ENCODE data around the gene POLDIP2. TPM values are rescaled to one million over a fixed set of nuclear protein-coding genes. Genes with fewer than 3 reads are reported as not detected.
A peak's percentile ranks its signal among the peaks of the same experiment; 100 is the strongest.

The POLDIP2 gene
- total and polyA plus RNA-seq, 9 of the 15 experiments (the other 6 are each of a cell fraction or from before 2014, with no cell fraction given), result 22.0 to 137 (median 104) TPM

DNA sequence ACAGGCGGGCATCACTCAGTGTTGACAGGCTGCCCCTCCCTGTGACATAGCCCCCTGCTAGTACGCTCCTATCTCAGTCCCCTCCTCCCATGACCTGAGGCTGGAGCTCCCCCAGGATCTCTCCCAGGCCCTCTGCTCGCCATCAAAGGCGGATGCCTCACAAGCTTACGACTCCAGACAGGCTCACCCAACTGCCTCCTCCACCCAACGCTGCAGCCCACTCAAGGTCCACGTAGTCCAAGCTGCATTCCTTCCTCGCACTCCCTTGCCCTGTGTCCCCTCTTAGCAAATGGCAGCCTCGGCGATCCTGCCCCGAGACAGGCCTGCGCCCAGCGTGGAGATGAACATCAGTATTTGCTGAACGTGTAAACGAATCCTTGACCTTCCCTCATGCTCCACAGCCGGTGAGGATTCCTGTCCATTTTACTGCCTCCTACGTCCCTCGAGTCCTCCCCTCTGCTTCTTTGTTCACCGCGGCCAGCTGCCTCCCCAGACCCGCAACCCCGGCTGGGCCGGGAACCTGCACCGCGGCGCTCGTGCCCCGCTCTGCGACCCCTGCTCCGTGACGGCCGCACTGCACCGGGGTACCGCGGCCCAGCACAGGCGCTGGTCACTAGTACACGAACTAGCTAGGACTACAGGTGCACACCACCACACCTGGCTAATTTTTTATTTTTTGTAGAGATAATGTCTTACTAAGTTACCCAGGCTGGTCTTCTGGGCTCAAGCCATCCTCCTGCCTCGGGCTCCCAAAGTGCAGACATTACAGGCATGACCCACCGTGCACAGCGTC is 39.2 kb downstream of the POLDIP2 start (continued):
- TF ChIP-seq, protein P1, sequence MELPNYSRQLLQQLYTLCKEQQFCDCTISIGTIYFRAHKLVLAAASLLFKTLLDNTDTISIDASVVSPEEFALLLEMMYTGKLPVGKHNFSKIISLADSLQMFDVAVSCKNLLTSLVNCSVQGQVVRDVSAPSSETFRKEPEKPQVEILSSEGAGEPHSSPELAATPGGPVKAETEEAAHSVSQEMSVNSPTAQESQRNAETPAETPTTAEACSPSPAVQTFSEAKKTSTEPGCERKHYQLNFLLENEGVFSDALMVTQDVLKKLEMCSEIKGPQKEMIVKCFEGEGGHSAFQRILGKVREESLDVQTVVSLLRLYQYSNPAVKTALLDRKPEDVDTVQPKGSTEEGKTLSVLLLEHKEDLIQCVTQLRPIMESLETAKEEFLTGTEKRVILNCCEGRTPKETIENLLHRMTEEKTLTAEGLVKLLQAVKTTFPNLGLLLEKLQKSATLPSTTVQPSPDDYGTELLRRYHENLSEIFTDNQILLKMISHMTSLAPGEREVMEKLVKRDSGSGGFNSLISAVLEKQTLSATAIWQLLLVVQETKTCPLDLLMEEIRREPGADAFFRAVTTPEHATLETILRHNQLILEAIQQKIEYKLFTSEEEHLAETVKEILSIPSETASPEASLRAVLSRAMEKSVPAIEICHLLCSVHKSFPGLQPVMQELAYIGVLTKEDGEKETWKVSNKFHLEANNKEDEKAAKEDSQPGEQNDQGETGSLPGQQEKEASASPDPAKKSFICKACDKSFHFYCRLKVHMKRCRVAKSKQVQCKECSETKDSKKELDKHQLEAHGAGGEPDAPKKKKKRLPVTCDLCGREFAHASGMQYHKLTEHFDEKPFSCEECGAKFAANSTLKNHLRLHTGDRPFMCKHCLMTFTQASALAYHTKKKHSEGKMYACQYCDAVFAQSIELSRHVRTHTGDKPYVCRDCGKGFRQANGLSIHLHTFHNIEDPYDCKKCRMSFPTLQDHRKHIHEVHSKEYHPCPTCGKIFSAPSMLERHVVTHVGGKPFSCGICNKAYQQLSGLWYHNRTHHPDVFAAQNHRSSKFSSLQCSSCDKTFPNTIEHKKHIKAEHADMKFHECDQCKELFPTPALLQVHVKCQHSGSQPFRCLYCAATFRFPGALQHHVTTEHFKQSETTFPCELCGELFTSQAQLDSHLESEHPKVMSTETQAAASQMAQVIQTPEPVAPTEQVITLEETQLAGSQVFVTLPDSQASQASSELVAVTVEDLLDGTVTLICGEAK (IDR thresholded peaks at IDR 0.05), result 0 out of 2 replicates have a peak, but pooled peaks have one; percentile 13
- TF ChIP-seq, protein P1 (CRISPR knock-in tag; IDR thresholded peaks at IDR 0.05), result no peak
- TF ChIP-seq SRSF9 (IDR thresholded peaks at IDR 0.05; ENCODE audit: borderline replicate concordance, low read depth, low read length), result no peak
- TF ChIP-seq ZNF77 (CRISPR knock-in tag; IDR thresholded peaks at IDR 0.05), result no peak
- no peak for TF ChIP-seq CAMTA2 (CRISPR knock-in tag; conservative IDR thresholded peaks at IDR 0.05)
- TF ChIP-seq, protein P2, sequence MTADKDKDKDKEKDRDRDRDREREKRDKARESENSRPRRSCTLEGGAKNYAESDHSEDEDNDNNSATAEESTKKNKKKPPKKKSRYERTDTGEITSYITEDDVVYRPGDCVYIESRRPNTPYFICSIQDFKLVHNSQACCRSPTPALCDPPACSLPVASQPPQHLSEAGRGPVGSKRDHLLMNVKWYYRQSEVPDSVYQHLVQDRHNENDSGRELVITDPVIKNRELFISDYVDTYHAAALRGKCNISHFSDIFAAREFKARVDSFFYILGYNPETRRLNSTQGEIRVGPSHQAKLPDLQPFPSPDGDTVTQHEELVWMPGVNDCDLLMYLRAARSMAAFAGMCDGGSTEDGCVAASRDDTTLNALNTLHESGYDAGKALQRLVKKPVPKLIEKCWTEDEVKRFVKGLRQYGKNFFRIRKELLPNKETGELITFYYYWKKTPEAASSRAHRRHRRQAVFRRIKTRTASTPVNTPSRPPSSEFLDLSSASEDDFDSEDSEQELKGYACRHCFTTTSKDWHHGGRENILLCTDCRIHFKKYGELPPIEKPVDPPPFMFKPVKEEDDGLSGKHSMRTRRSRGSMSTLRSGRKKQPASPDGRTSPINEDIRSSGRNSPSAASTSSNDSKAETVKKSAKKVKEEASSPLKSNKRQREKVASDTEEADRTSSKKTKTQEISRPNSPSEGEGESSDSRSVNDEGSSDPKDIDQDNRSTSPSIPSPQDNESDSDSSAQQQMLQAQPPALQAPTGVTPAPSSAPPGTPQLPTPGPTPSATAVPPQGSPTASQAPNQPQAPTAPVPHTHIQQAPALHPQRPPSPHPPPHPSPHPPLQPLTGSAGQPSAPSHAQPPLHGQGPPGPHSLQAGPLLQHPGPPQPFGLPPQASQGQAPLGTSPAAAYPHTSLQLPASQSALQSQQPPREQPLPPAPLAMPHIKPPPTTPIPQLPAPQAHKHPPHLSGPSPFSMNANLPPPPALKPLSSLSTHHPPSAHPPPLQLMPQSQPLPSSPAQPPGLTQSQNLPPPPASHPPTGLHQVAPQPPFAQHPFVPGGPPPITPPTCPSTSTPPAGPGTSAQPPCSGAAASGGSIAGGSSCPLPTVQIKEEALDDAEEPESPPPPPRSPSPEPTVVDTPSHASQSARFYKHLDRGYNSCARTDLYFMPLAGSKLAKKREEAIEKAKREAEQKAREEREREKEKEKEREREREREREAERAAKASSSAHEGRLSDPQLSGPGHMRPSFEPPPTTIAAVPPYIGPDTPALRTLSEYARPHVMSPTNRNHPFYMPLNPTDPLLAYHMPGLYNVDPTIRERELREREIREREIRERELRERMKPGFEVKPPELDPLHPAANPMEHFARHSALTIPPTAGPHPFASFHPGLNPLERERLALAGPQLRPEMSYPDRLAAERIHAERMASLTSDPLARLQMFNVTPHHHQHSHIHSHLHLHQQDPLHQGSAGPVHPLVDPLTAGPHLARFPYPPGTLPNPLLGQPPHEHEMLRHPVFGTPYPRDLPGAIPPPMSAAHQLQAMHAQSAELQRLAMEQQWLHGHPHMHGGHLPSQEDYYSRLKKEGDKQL (CRISPR knock-in tag; IDR thresholded peaks at IDR 0.05; ENCODE audit: borderline replicate concordance), result no peak
- TF ChIP-seq, protein P3, sequence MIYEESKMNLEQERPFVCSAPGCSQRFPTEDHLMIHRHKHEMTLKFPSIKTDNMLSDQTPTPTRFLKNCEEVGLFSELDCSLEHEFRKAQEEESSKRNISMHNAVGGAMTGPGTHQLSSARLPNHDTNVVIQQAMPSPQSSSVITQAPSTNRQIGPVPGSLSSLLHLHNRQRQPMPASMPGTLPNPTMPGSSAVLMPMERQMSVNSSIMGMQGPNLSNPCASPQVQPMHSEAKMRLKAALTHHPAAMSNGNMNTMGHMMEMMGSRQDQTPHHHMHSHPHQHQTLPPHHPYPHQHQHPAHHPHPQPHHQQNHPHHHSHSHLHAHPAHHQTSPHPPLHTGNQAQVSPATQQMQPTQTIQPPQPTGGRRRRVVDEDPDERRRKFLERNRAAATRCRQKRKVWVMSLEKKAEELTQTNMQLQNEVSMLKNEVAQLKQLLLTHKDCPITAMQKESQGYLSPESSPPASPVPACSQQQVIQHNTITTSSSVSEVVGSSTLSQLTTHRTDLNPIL (CRISPR knock-in tag; IDR thresholded peaks at IDR 0.05), result no peak
- TF ChIP-seq, protein P4, sequence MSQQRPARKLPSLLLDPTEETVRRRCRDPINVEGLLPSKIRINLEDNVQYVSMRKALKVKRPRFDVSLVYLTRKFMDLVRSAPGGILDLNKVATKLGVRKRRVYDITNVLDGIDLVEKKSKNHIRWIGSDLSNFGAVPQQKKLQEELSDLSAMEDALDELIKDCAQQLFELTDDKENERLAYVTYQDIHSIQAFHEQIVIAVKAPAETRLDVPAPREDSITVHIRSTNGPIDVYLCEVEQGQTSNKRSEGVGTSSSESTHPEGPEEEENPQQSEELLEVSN (IDR thresholded peaks at IDR 0.05; ENCODE audit: borderline replicate concordance in 1 of 2, extremely low read depth in 1 of 2, insufficient read depth in 1 of 2, insufficient read length in 1 of 2, low read depth in 1 of 2, low read length in 1 of 2, poor library complexity in 1 of 2, severe bottlenecking in 1 of 2), result peak; percentile 18 to 52

Data from K562 (cell line).